PFSK-1 (cell line): ENCODE results near the gene ERC2.

Experiments
- FOXP2 ChIP-seq: optimal IDR thresholded peaks from 2 replicates; pipeline ENCODE3; 2011; ENCODE audit warnings: borderline replicate concordance, control low read depth, inconsistent platforms; ENCODE audit not compliant: insufficient read depth; ENCODE audit errors: extremely low read length, extremely low read depth
- POLR2AphosphoS5 ChIP-seq: IDR thresholded peaks from 2 replicates; pipeline ENCODE4 v1.6.1; 2012; ENCODE audit warnings: low read depth, mild to moderate bottlenecking, control low read depth, low read length, moderate library complexity
- REST ChIP-seq, 2 experiments: IDR thresholded peaks; 2 replicates each; pipeline versions ENCODE4 v1.6.1 to v1.8.0; 2011 to 2012; ENCODE audit warnings: low read depth in 2 of 2, low read length in 2 of 2, control low read depth in 1 of 2, inconsistent platforms in 1 of 2, mild to moderate bottlenecking in 1 of 2, moderate library complexity in 1 of 2; ENCODE audit not compliant: insufficient read depth in 1 of 2
- SIN3A ChIP-seq: IDR thresholded peaks from 2 replicates; pipeline ENCODE4 v1.6.1; 2012; ENCODE audit warnings: mild to moderate bottlenecking, low read length, moderate library complexity, borderline replicate concordance; ENCODE audit not compliant: insufficient read depth
- TAF1 ChIP-seq: IDR thresholded peaks from 2 replicates; pipeline ENCODE4 v1.6.1; 2012; ENCODE audit warnings: low read length, control low read depth, borderline replicate concordance; ENCODE audit not compliant: insufficient read depth

The ERC2 gene

GRCh38 chr3:56422316-56422715, 46.0 kb downstream of the ERC2 start:
- TF ChIP-seq FOXP2 (no peak), SIN3A (no peak), TAF1 (no peak)

GRCh38 chr3:56421205-56421604, 47.1 kb downstream of the ERC2 start:
- TF ChIP-seq SIN3A, result no peak
- TF ChIP-seq POLR2AphosphoS5, result no peak
- no peak for TF ChIP-seq REST (IDR thresholded peaks at IDR 0.05; ENCODE audit: insufficient read depth in 1 of 2, low read depth in 2 of 2, low read length in 2 of 2)
- TF ChIP-seq FOXP2, result no peak
- no peak for TF ChIP-seq TAF1

- no peak for TF ChIP-seq POLR2AphosphoS5
- TF ChIP-seq FOXP2, result no peak
- TF ChIP-seq TAF1, result no peak
- TF ChIP-seq SIN3A, result no peak
- no peak for TF ChIP-seq REST (IDR thresholded peaks at IDR 0.05; ENCODE audit: insufficient read depth in 1 of 2, low read depth in 2 of 2, low read length in 2 of 2)
Observed at GRCh38 chr3:56415652-56416051, 52.6 kb downstream of the ERC2 start.

GRCh38 chr3:56413911-56414310, 54.4 kb downstream of the ERC2 start:
- TF ChIP-seq POLR2AphosphoS5 (no peak), REST (IDR thresholded peaks at IDR 0.05; ENCODE audit: insufficient read depth in 1 of 2, low read depth in 2 of 2, low read length in 2 of 2) (no peak), TAF1 (no peak), FOXP2 (no peak), SIN3A (no peak)

- TF ChIP-seq POLR2AphosphoS5 (no peak), TAF1 (no peak), REST (IDR thresholded peaks at IDR 0.05; ENCODE audit: insufficient read depth in 1 of 2, low read depth in 2 of 2, low read length in 2 of 2) (no peak), FOXP2 (no peak), SIN3A (no peak)
Observed at GRCh38 chr3:56411166-56411565, 57.1 kb downstream of the ERC2 start.
